Small intestine (tissue), 7 donors: ENCODE data around the gene LSMEM2. TPM values are rescaled to one million over a fixed set of nuclear protein-coding genes. Genes with fewer than 3 reads are reported as not detected.
"Not testable (repeated sequence)": the region's sequence is repeated elsewhere in the genome, so short reads cannot be mapped to it uniquely, and the experiment has no call there.

ENCODE experiments used
- DNase-seq, 2 donors: peaks; one replicate each; pipeline versions ENCODE4 v3.0.0 to v3.0.0-alpha.2; 2013
- FAIRE-seq: peaks from 2 replicates; lab custom pipeline; 2012; peaks lifted over from hg19 to GRCh38; lab: Jason Lieb, UNC
- H3K27ac ChIP-seq, 3 donors: one replicate each; pipeline ENCODE4 v1.5.1; 2013; ENCODE audit warnings: low read length in 2 of 3, mild to moderate bottlenecking in 2 of 3, control low read depth in 1 of 3, inconsistent platforms in 1 of 3, low read depth in 1 of 3, moderate library complexity in 1 of 3
- H3K27me3 ChIP-seq, 3 donors: one replicate each; pipeline ENCODE4 v1.6.1; 2013; ENCODE audit warnings: low read length in 3 of 3, inconsistent platforms in 1 of 3; ENCODE audit not compliant: control insufficient read depth in 3 of 3, insufficient read depth in 3 of 3
- H3K36me3 ChIP-seq, 3 donors: one replicate each; pipeline ENCODE4 v1.6.1; 2013; ENCODE audit warnings: low read length in 3 of 3, inconsistent platforms in 1 of 3, low read depth in 1 of 3, mild to moderate bottlenecking in 1 of 3, moderate library complexity in 1 of 3; ENCODE audit not compliant: control insufficient read depth in 3 of 3, insufficient read depth in 2 of 3
- H3K4me1 ChIP-seq, 3 donors: one replicate each; pipeline ENCODE4 v1.6.1; 2013; ENCODE audit warnings: low read length in 2 of 3, inconsistent platforms in 1 of 3, low read depth in 1 of 3, mild to moderate bottlenecking in 1 of 3, moderate library complexity in 1 of 3; ENCODE audit not compliant: control insufficient read depth in 3 of 3, insufficient read depth in 2 of 3
- H3K4me3 ChIP-seq, 3 donors: one replicate each; pipeline ENCODE4 v1.5.1; 2013; ENCODE audit warnings: low read length in 3 of 3, control low read depth in 1 of 3, inconsistent platforms in 1 of 3, low read depth in 1 of 3, mild to moderate bottlenecking in 1 of 3, moderate library complexity in 1 of 3
- H3K9me3 ChIP-seq, 2 donors: one replicate each; pipeline ENCODE4 v1.6.1; 2013; ENCODE audit warnings: low read depth in 1 of 2, low read length in 1 of 2; ENCODE audit not compliant: control insufficient read depth in 2 of 2, insufficient read depth in 1 of 2
- WGBS, 3 donors: extraction: QIAGEN DNeasy Blood & Tissue Kit; methylation state at CpG; one replicate each; pipeline ENCODE4 v1.1.7; 2013; 5-methylcytosine and 5-hydroxymethylcytosine counted together
- polyA plus RNA-seq, 4 donors: library from polyadenylated mRNA; stranded (reverse) in 3 of 4; unstranded in 1 of 4; fragments of 200-250 nt in 3 of 4; fragments of 120-200 nt in 1 of 4; gene quantifications; one replicate each; pipeline versions ENCODE4 v1.2.1 to v1.2.3, GENCODE V29; 2013
- donor health status: healthy with polysubstance abuse.
- donor health status: control.
- donor health status: control.
- donor health status: Bipolar disorder and iron deficiency.
- donor health status: healthy.

Gene LSMEM2
- polyA plus RNA-seq, 4 donors = 0.21 to 0.54 (median 0.30) TPM; not detected in 1

DNA sequence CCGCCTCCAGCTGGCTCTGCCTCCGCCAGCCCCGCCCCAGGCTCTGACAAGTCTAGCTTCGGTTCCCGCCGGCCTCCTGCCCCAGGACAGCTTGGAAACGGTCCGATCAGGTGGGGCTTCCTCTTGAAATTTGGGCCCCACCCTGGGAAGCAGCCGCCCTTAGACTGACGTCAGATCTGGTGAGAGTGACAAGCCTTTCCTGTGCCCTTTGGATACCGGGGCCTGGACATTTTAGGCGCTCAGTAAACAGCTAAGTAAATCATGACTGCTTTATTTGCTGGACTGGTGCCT lies 20.7 kb downstream of the LSMEM2 start:
- no peaks in the 10 kb centered on the region for H3K27me3 ChIP-seq
- DNase-seq (no peak), FAIRE-seq (no peak)
- no peaks in the 10 kb centered on the region for H3K9me3 ChIP-seq
- H3K4me3 ChIP-seq = peak overlapping the region in 2 of 3 donors; percentile 47
- WGBS, 3 donors = 0 to 1% (median 1%) methylated on average over 11 to 12 of the region's 12 CpGs
- H3K36me3 ChIP-seq = peaks cover 0 to 22% (median 0%) of the 10 kb centered on the region in 3 donors
- peaks cover 7 to 47% (median 9%) of the 10 kb centered on the region in 3 donors for H3K4me1 ChIP-seq
- H3K27ac ChIP-seq = peak overlapping the region; percentile 82 to 91 (median 84)

DNA sequence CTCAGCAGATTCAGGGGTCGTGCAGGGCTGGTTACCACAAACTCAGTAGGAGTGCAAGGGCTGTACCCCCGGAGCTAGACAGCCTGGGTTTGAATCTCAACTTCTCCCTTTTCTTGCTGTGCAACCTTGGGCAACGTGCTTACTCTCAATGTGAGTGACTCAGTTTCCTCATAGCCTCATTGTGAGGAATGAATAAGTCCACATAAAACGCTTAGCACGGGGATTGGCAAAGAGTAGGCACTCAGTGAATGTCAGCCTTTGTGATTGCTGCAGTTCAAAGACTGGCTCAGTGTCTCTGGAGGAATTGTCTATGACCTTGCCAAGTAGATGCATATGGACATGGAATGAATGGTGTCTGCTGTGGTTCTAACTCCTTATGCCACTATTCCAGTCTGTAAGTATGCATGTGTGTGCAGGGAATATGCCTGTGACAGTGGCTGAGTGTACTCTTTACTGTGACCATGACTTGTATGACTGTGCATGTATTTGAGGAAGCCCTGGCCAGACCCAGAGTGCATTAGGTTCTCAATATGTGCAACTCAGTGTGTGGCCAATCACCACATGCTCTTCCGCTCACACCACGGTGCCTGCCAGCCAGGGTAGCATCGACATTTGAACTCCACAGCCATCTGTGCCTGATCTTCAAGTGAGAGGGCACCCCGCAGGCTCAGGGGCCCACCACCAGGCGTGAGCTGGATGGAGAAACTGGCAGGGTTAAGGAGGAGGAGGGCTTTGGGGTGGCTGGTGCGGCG lies 21.2 kb downstream of the LSMEM2 start:
- Histone ChIP-seq H3K4me3 (peak overlapping the region in 2 of 3 donors; percentile 47), H3K9me3 (no peaks in the 10 kb centered on the region), H3K4me1 (peaks cover 7 to 47% (median 9%) of the 10 kb centered on the region in 3 donors), H3K27ac (peak overlapping the region; percentile 82 to 91 (median 84)), H3K27me3 (no peaks in the 10 kb centered on the region), H3K36me3 (peaks cover 0 to 22% (median 0%) of the 10 kb centered on the region in 3 donors)
- WGBS, 3 donors = 49 to 55% (median 50%) methylated on average over 12 of the region's 12 CpGs
- FAIRE-seq (no peak), DNase-seq (peak; percentile 39 to 58)

DNA sequence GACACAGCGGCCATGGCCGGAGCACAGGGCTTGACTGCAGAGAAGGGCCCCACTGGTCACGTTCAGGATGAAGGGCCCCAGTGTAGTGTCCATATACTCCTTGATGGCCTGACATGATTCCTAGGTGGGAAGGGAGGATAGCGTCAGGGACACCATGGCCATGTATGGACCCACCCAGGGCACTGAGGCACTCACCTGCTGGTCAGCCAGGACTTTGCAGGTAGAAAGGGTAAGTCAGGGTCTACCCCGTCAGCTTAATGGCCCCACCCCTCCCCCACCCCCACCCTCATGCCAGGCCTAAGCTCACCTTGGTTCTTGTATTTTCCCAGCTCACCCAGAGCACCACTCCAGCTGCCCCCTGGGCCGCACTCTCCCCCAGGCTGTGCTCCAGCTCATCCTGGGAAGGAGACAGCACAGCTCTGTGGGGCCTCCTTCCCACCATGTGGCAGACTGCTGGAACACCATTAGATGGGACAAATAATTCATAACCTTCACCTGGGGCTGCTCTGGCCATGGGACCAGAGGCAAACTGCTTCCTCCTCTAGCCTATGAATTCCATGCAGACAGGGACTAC lies 21.9 kb downstream of the LSMEM2 start:
- Histone ChIP-seq H3K27ac (peak overlapping the region in 2 of 3 donors; percentile 84 to 91), H3K4me3 (peak overlapping the region in 1 of 3 donors; percentile 47), H3K4me1 (peaks cover 7 to 47% (median 9%) of the 10 kb centered on the region in 3 donors), H3K36me3 (peaks cover 0 to 22% (median 0%) of the 10 kb centered on the region in 3 donors), H3K9me3 (no peaks in the 10 kb centered on the region), H3K27me3 (no peaks in the 10 kb centered on the region)
- no peak for FAIRE-seq
- WGBS, 3 donors = 83 to 93% (median 84%) methylated on average over 6 of the region's 6 CpGs
- DNase-seq = no peak

DNA sequence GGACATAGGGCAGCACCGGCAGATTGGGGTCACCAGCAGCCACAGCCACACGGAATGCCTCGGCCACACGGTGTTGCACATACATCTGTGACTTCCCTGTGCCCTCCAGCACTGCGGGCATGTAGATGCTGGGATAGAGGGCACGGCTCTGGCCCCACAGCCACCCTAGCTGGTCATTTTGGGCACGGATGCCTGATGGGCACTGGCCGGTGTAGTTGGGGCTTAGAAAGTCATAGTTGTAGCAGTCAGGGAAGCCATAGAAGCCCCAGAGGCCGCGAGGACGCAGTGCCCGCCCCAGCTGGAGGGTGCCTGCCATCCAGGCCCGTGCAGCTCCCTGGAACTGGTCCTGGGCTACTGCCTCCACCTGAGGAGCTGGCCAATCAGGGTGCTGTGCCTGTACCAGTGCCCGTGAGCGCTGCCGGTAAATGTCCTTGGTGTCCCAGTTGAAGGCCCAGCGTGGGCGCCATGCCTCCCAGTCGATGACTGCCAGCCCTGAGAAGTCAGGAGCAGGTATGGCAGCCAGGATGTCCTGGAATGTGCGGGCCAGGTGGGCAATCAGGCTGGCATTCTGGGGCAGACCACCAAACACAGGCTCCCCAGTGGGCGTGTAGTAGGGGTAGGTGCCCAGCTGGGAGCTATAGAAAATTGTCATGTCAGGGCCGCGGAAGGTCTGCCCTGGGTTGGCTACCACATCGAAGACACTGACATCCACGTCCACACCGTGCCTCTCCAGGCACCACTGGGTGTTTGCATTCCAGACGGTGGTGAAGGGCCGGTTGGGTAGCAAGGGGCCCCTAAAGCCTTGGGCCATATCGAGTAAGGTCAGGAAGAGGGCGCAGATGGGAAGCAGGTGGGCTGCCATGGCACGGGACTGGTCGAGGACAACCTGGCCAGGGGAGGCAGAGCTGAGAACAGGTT lies 23.5 kb downstream of the LSMEM2 start:
- DNase-seq (no peak), FAIRE-seq (no peak)
- Histone ChIP-seq H3K27me3 (no peaks in the 10 kb centered on the region), H3K27ac (peak overlapping the region in 2 of 3 donors; percentile 37 to 67), H3K4me3 (no peak overlapping the region), H3K4me1 (peaks cover 7 to 47% (median 9%) of the 10 kb centered on the region in 3 donors), H3K9me3 (no peaks in the 10 kb centered on the region), H3K36me3 (peaks cover 0 to 6% (median 0%) of the 10 kb centered on the region in 3 donors)
- WGBS, 3 donors = 87 to 91% (median 88%) methylated on average over 29 to 32 of the region's 32 CpGs

DNA sequence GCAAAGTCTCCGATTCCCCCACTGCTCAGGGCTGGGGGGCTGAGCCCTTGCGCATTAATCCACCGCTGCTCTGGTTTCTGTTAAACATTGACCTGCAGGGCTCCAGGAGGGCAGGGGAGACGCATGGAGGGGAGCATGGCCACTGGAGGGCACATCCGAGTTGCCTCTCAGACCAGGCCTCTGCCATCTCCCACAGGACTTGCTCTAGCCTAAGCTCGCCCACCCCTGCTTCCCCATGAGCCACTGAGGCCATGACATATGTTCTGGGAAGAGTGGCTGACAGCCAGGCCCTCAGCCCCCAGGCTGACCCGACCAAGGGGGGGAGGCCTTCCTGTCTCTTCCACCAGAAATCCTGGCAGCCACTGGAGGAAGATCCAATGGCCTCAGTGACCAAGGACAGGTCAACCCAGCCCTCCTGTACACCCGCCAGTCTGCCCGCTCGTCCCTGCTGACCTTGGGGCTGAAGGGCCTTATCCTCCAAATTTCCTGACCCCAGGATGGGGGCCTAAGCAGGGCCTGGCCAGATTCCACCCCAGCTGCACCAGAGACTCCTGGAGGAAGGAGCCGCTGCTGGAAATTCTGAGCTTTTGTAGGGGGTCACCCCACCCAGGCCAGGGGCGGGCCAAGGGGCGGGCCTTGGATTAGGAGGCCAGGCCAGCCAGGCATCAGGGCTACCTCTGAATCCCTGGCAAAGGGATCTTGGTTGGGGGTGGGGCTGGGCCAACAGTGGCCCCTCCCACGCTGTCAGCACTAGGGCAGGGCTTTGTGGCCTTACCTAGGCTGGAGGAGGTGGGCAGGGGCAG lies 24.3 kb downstream of the LSMEM2 start, which contains the start of gene HYAL1:
Gene HYAL1, minus strand, starts transcription at position 562 of the 803 bp plus-strand sequence. CDS start 618 bp downstream, outside the sequence.
- FAIRE-seq (no peak), DNase-seq (peak; percentile 48 to 75)
- Histone ChIP-seq H3K27ac (peak within 1 kb of the TSS in 2 of 3 donors; percentile 37 to 67), H3K4me1 (peaks cover 7 to 42% (median 9%) of the 10 kb centered on the region in 3 donors), H3K9me3 (peaks cover 0 to 8% of the 10 kb centered on the region in 2 donors), H3K27me3 (no peaks in the 10 kb centered on the region), H3K4me3 (no peak within 1 kb of the TSS), H3K36me3 (peaks cover 0 to 2% (median 0%) of the 10 kb centered on the region in 3 donors)
- 49 to 70% (median 54%) methylated on average over 13 to 14 of the region's 14 CpGs for WGBS, 3 donors

DNA sequence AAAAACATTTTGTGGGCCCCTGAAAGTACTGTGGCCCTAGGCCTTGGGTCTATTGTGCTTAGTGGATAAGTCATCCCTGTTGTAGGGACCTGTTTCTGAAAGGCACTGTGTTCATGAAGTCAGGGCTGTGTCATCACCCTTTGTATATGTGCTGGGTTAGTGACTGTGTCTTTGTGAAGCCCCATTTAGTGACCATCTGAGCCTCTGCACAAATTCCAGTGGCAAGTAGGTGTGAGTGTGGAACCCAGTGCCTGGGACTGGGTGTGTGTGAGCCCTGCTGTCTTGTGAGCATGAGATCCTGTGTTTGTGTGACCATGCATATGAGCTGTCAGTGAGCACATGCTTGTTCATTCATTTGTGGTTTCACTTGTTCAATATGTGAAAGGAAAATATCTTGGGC lies 25.7 kb downstream of the LSMEM2 start:
- no peak for FAIRE-seq
- DNase-seq = no peak
- H3K4me3 ChIP-seq = no peak overlapping the region
- peaks cover 0 to 2% (median 0%) of the 10 kb centered on the region in 3 donors for H3K36me3 ChIP-seq
- peaks cover 4 to 34% (median 7%) of the 10 kb centered on the region in 3 donors for H3K4me1 ChIP-seq
- no peaks in the 10 kb centered on the region for H3K27me3 ChIP-seq
- no peak overlapping the region for H3K27ac ChIP-seq
- H3K9me3 ChIP-seq = peaks cover 0 to 20% of the 10 kb centered on the region in 2 donors

DNA sequence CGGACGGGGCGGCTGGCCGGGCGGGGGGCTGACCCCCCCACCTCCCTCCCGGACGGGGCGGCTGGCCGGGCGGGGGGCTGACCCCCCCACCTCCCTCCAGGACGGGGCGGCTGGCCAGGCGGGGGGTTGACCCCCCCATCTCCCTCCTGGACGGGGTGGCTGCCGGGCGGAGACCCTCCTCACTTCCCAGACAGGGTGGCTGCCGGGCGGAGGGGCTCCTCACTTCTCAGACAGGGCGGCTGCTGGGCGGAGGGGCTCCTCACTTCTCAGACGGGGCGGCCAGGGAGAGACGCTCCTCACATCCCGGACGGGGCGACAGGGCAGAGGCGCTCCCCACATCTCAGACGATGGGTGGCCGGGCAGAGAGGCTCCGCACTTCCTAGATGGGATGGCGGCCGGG lies 33.2 kb downstream of the LSMEM2 start:
- not testable (repeated sequence) for DNase-seq
- WGBS, 3 donors = 91 to 98% (median 93%) methylated on average over 9 to 32 of the region's 32 CpGs

More for the DNA sequence above, 33.2 kb downstream of the LSMEM2 start:
- H3K27ac ChIP-seq, H3K4me3 ChIP-seq, H3K27me3 ChIP-seq, FAIRE-seq, H3K4me1 ChIP-seq: not testable (repeated sequence)
- Histone ChIP-seq H3K9me3 (peaks cover 0 to 22% of the 10 kb centered on the region in 2 donors), H3K36me3 (peaks cover 0 to 25% (median 0%) of the 10 kb centered on the region in 3 donors)
